Measurements from ENCODE around the gene PCBP3.
"Not testable (repeated sequence)": the region's sequence is repeated elsewhere in the genome, so short reads cannot be mapped to it uniquely, and the experiment has no call there.

Gene PCBP3

GRCh38 chr21:45607021-45607908 lies 36.3 kb upstream of the PCBP3 start:
- Histone ChIP-seq H3K9me3 (ENCODE audit: severe bottlenecking) (peaks cover 4% of the 10 kb centered on the region), H3K27ac (no peak overlapping the region)
- DNase-seq = no peak

DNA sequence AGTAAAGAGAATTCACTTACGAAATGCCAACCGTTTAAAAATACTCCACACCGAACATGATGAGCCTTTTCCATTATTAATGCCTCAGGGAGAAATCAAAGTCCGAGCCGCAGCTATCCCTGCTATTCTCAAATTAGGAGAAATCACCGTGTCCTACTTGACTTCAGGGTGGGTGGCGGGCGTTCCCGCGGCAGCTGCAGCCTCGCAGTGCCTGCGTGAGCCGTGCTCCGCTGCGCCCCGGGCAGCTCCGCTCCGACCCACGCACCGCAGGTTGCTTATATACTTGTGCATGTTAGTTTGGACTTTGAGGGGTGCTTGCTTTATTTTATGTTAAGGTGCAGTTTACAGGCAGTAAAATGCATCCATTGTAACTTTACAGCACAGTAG lies 35.6 kb upstream of the PCBP3 start:
- Histone ChIP-seq H3K9me3 (ENCODE audit: severe bottlenecking) (peaks cover 4% of the 10 kb centered on the region), H3K27me3 (ENCODE audit: insufficient read depth, low read depth, severe bottlenecking) (no peaks in the 10 kb centered on the region), H3K4me3 (ENCODE audit: low read depth, low read length) (no peak overlapping the region), H3K36me3 (no peaks in the 10 kb centered on the region), H3K27ac (no peak overlapping the region)
- DNase-seq = no peak
- TF ChIP-seq CTCF (IDR thresholded peaks at IDR 0.05; ENCODE audit: low read depth, low read length) = no peak

More at GRCh38 chr21:45607021-45607908, 36.3 kb upstream of the PCBP3 start:
- no peak for TF ChIP-seq CTCF (IDR thresholded peaks at IDR 0.05; ENCODE audit: low read depth, low read length)
- H3K4me3 ChIP-seq (ENCODE audit: low read depth, low read length) = no peak overlapping the region
- no peaks in the 10 kb centered on the region for H3K36me3 ChIP-seq
- H3K27me3 ChIP-seq (ENCODE audit: insufficient read depth, low read depth, severe bottlenecking) = no peaks in the 10 kb centered on the region

GRCh38 chr21:45608747-45609470 lies 34.6 kb upstream of the PCBP3 start:
- H3K27me3 ChIP-seq (ENCODE audit: insufficient read depth, low read depth, severe bottlenecking); DNase-seq; H3K36me3 ChIP-seq; H3K4me3 ChIP-seq (ENCODE audit: low read depth, low read length); H3K9me3 ChIP-seq (ENCODE audit: severe bottlenecking); H3K27ac ChIP-seq: not testable (repeated sequence)

DNA sequence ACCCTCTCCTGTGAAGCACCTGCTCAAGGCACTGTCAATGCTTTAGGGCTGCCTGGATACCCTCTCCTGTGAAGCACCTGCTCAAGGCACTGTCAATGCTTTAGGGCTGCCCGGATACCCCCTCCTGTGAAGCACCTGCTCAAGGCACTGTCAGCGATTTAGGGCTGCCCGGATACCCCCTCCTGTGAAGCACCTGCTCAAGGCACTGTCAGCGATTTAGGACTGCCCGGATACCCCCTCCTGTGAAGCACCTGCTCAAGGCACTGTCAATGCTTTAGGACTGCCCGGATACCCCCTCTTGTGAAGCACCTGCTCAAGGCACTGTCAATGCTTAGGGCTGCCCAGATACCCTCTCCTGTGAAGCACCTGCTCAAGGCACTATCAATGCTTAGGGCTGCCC lies 33.9 kb upstream of the PCBP3 start:
- H3K9me3 ChIP-seq (ENCODE audit: severe bottlenecking); DNase-seq: not testable (repeated sequence)

DNA sequence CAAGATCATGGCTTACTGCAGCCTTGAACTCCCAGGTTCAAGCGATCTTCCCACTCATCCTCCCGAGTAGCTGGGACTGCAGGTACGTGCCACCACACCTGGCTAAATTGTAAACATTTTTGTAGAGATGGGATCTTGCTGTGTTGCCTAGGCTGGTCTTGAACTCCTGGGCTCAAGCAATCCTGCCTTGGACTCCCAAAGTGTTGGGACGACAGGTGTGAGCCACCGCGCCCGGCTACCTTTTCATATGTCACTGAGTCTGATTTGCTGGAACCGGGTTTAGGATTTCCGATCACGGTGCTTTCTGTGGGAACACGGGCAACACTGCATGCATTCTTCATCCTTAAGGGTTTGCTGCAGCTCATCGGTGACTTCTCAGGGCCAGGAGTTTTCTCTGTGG lies 32.2 kb upstream of the PCBP3 start:
- Histone ChIP-seq H3K27ac (no peak overlapping the region), H3K36me3 (no peaks in the 10 kb centered on the region), H3K27me3 (ENCODE audit: insufficient read depth, low read depth, severe bottlenecking) (peaks cover 17% of the 10 kb centered on the region), H3K9me3 (ENCODE audit: severe bottlenecking) (no peaks in the 10 kb centered on the region), H3K4me3 (ENCODE audit: low read depth, low read length) (no peak overlapping the region)
- no peak for TF ChIP-seq CTCF (IDR thresholded peaks at IDR 0.05; ENCODE audit: low read depth, low read length)
- no peak for DNase-seq

More for the DNA sequence above, 33.9 kb upstream of the PCBP3 start:
- H3K36me3 ChIP-seq; H3K27ac ChIP-seq; H3K27me3 ChIP-seq (ENCODE audit: insufficient read depth, low read depth, severe bottlenecking); H3K4me3 ChIP-seq (ENCODE audit: low read depth, low read length): not testable (repeated sequence)

- DNase-seq = peak; percentile 6
- Histone ChIP-seq H3K27ac (no peak overlapping the region), H3K9me3 (ENCODE audit: severe bottlenecking) (no peaks in the 10 kb centered on the region), H3K27me3 (ENCODE audit: insufficient read depth, low read depth, severe bottlenecking) (peaks cover 25% of the 10 kb centered on the region), H3K36me3 (no peaks in the 10 kb centered on the region), H3K4me3 (ENCODE audit: low read depth, low read length) (no peak overlapping the region)
- TF ChIP-seq CTCF (IDR thresholded peaks at IDR 0.05; ENCODE audit: low read depth, low read length) = no peak
These were observed 31.4 kb upstream of the PCBP3 start for GRCh38 chr21:45611939-45612664.

DNA sequence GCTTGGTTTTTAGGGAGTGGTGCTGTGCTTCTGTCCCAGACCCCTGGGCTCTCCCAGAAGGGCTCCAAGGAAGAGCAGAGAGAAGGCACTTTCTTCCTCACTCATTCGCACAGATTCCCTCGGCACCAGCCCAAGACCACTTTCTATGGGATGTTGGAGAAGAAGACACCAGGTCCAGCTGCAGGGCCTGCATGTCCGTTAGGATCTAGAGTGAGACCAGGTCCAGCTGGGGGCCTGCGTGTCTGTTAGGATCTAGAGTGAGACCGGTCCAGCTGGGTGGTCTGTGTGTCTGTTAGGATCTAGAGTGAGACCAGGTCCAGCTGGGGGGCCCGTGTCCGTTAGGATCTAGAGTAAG lies 30.9 kb upstream of the PCBP3 start:
- not testable (repeated sequence) for H3K4me3 ChIP-seq (ENCODE audit: low read depth, low read length); H3K36me3 ChIP-seq; H3K27ac ChIP-seq; H3K9me3 ChIP-seq (ENCODE audit: severe bottlenecking)
- peak; percentile 2 for DNase-seq
- peaks cover 25% of the 10 kb centered on the region for H3K27me3 ChIP-seq (ENCODE audit: insufficient read depth, low read depth, severe bottlenecking)

Measured in WERI-Rb-1 (cell line).